Measurements from ENCODE around the gene KCNJ5.

DNA sequence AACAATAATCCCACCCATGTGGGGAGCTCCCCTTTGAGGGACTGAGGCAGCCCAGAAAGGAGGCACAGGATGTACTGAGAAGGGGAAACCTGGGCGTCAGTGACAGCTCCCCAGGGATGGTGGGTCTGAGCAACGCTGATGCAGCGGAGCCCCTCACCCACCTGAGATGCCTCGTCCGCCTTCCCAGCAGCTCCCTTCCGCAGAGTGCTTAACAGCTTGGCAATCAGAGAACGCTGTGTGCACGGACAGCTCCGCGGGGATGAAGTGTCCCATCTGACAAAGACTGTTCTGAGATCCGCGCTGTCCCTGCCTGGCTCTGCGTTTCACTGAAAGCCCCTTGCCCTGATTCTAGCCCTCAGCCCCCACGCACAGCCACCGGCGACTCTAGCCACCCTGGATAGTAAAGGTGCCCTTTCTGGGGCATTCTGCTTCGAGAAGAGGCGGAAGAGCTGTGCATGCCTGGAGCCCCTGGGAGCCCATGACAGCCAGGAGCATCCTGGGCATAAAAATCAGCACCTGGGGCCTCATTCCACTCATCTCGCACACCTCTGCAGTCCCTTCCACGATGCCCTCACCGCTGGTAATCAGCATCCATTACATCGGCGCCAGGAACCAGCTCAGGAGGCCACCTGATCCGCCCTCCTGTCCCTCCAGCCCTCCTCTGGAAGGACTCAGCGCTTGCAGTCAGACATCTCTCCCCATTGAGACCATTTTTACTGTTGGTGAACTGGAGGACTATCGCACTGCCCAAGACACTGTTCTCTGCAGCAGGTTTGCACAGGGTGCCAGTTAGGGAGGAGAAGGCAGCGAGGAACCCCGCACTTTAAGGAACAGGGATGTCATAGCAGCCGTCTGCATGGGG, 10.7 kb downstream of the KCNJ5 start:
- TF ChIP-seq EZH2phosphoT487 (IDR thresholded peaks at IDR 0.05; ENCODE audit: low read depth): no peak
- TF ChIP-seq, protein P1, sequence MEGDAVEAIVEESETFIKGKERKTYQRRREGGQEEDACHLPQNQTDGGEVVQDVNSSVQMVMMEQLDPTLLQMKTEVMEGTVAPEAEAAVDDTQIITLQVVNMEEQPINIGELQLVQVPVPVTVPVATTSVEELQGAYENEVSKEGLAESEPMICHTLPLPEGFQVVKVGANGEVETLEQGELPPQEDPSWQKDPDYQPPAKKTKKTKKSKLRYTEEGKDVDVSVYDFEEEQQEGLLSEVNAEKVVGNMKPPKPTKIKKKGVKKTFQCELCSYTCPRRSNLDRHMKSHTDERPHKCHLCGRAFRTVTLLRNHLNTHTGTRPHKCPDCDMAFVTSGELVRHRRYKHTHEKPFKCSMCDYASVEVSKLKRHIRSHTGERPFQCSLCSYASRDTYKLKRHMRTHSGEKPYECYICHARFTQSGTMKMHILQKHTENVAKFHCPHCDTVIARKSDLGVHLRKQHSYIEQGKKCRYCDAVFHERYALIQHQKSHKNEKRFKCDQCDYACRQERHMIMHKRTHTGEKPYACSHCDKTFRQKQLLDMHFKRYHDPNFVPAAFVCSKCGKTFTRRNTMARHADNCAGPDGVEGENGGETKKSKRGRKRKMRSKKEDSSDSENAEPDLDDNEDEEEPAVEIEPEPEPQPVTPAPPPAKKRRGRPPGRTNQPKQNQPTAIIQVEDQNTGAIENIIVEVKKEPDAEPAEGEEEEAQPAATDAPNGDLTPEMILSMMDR (IDR thresholded peaks at IDR 0.05; ENCODE audit: low read depth, low read length): no peak
